GM19395 (cell line): ENCODE data around the gene TUBB6.

Source experiments
- ATAC-seq: cut with Tn5 transposase; IDR thresholded peaks from one replicate; pipeline ENCODE4 v1.9.1; 2021; ENCODE audit warnings: mild to moderate bottlenecking, moderate library complexity; ENCODE audit not compliant: unreplicated experiment

Gene TUBB6

DNA sequence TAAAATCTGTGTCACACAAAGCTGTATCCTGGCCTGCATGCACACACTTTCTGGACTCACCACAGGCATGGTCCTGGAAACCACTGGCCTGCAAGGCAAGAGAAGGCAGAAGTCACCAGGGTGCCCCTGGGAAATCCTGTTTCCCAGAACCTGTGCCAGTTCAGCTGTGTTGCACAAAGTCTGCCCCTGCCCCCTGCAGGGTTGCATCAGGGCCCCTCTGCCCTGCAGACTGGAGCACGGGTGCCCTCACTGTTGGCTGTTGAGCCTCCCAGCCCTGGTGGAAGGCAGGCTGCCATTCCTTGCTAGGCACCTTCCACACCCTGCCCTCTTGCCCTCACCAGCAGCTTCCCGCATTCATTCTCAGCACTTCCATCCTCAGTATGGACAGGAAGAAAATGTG, 18.0 kb upstream of the TUBB6 start:
- no peak for ATAC-seq

DNA sequence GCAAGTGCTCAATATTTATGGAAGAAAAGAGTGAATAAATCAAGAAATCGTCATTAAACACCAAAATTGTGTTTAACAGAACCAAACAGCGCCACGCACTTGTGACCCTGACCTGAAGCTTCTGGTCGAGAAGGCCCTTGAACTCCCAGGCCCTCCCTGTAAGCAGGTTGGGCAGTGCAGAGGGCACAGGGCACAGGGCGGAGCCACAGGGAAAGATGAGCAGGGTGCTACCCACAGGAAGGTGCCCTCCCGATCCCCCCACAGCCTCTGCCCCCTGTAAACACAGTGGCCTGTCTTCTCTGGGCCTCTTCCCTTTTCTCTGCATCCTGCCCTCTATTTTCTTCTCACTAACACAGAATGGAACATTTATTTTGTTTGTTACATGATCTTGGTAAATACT, 16.9 kb upstream of the TUBB6 start:
- ATAC-seq = no peak

DNA sequence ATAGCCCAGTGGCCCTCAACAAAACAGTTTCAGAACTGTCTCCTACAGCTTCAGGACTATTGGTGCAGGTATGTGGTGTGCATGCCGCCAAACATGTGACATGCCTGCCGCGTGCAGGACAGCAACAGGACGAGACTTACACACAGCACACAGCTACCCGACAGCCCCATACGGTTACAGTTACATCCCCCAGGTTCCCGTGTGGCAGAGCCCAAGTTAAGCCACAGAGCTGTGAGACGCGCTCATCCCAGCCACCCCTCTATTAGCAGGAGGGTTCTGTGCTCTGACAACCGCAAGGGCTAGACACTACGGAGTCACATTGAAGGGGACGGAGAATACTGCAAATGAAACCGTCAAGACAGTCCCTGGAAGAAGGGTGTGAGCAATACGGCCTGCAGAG, 16.4 kb upstream of the TUBB6 start:
- no peak for ATAC-seq

DNA sequence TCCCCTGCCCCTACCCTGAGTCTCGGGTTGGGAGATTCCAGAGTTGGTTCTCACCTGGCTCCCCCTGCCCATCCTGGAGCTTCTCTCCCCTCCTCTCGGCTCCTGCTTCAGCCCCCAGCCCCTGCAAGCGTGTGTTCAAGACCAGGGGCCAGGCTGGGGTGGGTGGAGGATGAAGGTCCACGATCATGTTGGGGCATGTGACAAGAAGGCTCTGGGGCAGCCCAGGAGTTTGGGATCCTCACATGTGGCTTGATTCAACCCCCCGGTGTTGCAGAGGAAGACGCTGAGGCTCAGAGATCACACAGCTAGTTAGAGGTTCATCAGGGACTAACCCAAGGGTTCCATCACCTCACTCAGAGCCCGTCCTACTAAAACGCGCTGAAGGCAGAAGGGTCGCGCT, 14.2 kb upstream of the TUBB6 start:
- ATAC-seq = no peak

DNA sequence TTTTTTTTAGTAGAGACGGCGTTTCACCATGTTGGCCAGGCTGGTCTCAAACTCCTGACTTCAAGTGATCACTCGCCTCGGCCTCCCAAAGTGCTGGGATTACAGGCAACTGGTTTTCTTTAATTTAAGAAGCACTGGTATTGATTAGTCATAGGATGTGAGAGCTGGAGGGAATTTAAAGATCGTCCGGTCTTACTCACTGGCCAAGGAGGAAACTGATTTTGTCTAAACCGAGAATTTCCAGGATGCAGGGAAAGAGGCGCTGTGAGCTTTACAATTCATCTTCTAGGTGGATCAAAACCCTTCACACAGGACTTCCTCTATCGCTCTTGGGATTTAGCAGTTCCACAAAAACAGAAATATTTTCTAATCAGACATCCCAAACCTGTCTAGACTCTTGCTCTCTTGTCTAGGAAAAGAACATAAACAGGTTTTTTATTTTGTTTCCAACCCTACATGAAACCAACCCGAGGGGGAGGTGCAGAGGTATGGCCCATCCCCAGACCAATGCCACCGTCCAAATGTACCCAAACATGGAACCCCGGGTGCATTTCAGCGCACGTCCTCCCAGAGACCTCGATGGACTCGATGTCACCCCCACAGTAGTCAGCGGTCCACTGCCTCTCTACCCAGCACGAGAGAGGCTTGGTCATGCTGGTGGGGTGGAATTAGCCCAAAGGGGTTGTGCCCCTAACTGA, 12.5 kb upstream of the TUBB6 start:
- no peak for ATAC-seq

DNA sequence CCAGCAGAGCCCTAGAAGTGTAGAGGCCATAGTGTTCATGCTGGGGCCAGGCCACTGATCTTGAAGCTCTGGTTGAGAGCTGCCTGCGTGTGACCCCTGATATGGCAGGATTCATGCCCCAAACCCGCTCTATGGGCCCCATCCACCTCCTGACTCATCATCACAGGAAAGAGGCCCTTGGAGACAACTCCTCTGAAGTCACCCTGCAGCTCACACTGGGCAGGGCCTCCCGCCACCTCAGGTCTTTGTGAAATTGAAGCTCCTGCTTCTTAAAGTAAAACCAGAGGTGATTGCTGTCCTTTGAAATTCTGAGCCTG, 12.0 kb upstream of the TUBB6 start:
- no peak for ATAC-seq

DNA sequence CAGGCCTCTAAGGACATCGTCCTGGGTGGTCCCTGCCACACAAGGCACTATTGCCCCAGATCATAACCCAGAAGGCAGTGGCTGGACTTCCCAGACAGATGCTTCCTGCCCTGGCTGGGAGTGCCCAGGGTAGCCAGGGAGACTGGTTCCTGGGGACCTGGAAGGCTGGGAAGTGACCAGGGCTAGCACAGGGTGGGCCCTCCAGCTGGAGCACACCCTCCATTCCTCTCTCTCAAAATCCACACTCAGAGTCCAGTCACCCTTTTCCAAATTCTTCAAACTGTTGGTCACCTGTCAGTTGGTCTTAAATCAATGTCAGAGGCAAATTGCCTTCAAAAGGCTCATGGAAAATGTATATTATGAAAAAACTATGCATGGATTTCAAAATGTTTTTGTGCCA, 11.6 kb upstream of the TUBB6 start:
- ATAC-seq = no peak

DNA sequence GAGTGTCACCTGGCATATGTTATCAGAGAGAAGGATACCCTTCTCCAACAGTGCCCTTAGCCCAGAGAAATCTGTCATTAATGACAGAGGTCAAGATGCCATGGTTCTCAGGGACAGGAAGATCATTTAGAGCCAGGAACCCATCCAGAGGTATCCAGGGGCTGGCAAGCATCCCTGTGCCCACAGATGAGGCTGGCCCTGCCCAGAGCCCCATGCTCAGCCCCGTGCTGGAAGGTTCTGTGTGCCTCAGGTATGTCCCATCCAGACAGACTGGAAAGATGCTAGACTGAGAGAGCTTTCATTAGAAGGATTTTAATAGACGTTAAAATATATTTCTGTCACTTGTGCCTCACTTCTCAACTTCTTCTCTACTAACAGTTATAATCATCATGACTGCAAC, 8.2 kb upstream of the TUBB6 start:
- no peak for ATAC-seq

DNA sequence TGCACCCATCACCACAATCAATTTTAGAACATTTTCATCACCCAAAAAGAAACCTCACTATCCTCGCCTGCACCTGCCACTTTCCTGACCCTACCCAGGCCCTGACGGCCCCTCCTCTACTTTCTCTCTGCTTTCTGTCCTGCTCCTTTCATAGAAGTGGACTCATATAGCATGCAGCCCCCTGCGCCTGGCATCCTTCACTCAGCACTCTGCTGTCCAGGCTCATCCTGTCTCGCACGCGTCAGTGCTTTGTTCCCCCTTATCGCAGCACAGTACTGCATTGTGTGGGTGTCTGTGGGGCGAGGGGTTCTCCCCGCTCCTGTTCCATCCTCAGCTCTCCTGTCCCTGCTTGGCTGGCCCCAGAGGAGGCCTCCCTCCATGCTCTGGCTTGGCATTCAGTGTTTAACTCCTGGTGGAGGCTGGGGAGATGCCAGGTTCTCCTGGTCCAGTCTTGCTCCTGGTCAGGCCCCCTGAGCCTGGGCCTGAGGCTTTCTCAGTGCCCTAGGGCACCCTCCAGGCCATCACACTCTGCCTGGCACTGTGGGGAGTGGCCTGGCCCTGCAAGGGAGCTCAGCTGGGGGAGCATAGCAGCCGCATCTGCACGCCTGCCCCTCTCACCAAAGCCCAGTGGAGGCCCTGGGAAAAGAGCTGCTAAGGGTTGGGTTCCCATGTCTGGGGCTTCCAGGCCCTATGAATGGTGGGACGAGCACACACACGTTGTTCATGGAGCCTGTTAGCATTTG, 6.6 kb upstream of the TUBB6 start:
- ATAC-seq = no peak

DNA sequence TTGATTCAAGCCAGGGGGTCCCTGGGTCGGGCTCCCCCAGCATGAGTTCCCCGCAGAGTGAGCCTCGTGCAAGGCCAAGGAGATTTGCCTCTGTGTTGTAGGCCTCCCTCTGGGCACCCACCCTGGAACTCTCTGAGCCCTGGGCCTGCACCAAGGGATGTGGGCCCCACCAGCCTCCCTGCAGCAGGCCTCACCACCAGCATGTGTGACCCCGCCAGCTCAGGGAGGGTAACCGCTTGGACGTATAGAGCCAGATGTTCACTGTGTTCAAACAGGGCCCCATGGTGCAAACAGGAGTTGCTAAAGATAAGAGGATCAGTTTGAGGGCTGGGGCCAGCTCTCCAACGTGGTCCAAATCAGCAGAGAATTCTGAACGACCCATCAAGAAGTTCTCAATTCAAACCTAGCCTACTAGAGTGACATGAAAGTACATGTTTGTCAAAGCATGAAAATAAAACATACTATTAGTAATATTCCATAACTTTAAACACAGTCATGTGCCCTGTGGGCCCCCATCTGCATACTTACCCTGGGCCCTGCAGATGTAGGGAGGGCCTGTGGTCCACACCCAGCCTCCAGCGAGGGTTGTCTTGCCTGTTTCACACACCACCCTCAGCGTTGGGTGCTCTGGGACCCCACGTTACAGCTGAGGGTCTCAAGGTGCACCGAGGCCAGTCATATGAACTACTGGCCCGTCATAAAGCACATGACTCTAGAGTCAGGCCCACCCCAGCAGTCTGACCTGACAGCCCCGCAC, 5.5 kb upstream of the TUBB6 start:
- ATAC-seq = no peak

DNA sequence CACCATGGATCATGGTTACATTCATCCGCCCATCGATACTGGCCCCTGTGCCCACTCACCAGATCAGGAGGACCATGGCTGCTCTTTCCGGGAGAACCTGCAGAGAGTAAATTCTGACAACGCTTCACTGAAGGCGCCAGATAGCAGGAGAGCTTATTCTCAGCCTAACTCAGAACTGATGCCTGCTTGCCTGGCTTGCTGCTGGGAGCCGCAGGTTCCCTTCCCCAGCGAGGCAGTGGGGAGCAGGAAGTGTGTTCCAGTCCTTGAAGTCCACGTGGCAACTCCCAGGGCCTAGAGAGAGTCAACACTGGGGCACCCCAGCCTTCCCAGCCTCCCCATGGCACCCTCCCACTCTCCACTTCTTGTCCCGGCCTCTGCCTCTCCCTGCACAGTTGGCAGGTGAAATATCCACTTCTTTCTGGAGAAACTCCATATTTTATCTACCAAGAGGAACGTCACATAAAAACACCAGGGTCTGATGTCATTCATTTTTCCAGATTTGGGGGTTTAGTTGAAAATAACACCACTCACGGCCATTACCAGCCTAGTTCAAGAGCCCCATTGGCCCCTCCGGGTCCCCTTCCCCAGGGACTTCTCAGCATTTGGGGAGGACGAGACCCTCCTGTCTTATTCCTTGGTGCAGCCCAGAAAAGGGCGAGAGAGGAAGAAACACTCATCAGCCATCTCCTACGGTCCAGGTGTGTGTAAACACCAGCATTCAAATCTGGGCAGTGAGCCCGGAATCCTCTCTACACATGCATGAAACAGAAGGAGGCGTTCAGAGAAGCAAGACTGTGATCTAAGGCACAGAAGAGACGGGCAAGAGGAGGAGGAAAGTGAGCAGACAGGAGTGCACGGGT, 3.5 kb upstream of the TUBB6 start:
- no peak for ATAC-seq

DNA sequence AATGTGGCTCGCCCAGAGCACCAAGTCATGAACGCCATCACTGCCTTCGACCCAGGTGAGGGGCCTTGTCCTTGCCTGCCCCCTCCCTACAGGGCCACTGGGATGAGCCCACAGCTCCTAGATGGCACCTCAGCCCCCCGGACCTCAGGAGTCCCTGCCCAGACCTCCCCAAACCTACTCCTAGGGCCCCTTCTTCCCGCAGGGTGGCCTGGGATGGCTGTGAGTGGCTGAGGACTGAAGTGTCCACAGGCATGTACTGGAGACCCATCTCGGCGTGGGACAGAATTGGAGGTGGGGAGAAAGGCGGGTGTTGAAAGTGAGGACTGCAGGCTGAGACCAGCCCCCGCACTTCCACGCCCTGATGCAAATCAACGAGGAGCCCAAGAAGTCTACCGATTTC, 2.8 kb upstream of the TUBB6 start:
- ATAC-seq = no peak

DNA sequence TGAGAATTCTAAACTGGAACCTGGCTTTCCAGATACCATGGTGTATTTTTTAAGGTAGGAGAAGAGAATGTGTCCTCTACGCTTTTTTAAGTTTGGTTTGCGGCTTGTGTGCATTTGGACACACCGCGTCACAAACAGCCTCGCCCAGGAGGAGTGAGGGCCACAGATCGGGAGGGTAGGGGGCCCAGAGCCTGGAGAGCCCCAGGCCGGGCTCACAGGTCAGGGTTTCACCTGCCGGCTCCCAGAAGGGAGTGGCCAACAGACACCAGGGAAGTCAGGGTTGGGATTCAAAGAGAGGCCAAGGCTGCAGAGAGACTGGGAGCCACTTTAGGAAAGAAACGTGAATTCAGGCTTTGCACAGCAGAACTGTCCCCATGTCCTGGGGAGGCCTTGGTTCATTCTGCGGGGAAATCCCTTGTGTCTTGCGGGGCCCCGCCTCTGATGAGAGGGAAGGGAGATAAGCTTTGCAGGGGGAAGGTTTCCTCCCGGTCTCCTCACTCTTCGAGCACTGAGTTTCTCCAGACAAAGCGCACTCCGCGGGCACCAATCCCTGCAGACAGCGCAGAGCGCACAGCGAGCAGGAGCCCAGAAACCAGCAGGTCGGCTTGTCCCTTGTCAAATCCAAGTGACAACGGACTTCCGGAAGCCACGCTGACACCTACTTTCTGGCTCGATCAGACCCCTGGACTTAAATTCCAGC, 2.0 kb upstream of the TUBB6 start:
- ATAC-seq = no peak

DNA sequence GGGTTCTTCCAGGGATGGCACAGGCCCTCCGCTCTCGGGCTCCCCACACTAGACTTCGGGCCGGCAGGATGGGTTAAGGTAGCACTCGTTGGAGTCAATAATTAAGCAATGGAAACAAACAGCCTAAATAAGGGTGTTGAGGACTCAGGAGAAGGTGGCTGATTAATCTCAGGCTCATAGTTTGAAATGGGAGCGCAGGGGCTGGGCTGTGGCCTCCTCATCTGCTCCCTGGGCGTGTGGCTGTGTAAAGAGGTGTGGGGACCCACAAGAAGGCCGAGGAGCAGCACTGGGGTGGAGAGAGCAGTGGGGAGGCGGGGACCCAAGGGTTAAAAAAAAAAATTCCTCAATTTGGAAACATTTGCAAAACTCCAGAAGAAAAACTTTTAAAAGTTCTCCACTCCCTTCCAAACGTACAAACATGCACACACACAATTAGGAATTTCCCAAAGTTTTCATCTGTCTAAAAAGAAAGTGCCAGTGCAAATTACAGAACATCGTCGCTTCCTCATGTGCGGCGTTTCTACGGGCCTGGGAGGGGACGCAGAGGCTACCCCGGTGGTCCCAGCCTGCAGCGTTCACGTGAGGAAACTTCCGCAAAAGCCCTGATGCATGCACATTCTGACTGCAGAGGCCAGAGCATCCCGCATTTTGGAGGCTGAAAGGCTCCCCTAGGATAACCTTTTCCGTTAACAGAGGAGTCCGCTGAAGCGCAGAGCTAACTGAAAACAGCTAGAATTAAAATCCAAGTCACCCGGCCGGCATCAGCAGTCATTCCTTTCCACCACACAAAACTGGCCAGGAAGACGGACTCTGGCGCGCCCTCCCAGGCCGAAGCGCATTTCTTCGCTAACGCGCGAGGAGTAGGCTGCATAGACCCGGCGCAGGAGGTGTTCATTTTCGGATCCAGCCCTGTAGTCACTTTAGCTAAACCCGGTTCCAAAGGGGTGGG, 1.0 kb upstream of the TUBB6 start:
- ATAC-seq = peak; percentile 12

DNA sequence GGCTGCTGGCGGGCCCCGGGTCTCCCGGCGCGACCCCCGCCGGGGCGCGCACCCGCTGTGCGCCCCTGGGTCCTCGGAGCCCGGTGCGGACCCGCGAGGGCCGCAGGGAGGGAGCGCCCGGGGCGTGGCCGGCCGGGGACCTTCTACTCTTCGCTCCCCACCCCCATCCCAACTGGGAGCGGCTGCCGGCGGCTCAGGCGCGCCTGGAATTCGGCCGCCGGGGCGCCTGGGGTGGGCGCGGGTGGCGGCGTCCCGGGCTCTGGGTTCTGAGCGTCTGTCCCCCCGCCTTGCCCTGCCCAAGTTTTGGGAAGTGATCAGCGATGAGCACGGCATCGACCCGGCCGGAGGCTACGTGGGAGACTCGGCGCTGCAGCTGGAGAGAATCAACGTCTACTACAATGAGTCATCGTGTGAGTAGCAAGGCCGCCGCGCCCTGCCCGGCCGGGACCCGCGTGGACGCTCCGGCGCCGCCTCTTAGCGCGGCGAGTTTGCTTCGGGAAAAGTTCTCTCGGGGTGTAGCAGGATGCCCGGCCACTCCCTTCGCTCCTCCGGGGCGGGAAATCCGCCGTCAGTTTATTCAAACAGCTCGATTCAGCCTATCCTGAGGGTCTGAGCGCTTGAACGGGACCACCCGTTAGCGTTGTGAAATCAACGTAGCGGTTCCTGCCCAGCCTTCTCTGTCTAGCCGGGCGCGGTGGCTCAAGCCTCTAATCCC, 502 bp downstream of the TUBB6 start:
- peak; percentile 73 for ATAC-seq

DNA sequence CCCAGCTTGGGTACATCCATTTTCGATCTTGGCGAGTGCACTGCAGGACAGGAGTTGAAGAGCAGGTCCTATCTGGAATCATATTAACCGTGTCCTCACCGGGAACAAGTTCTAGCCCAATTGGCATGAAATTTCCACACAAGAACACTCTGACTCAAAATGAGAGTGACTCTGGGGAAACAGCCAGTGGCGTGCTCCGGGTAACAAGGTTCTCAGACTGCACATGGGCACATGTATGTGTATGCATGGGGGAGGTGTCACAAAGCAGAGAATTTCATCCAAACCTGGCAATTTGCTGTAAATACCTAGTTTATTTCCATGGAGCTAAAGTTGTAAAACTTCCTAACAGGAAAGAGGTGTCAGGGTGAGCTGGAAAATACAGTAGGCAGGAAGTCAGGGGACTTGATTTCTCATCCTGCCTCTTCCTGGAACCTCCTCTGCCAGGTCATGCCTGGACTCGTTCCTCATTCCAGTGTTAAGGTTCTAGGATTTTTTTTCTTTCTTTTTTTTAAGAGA, 1.7 kb downstream of the TUBB6 start:
- no peak for ATAC-seq

DNA sequence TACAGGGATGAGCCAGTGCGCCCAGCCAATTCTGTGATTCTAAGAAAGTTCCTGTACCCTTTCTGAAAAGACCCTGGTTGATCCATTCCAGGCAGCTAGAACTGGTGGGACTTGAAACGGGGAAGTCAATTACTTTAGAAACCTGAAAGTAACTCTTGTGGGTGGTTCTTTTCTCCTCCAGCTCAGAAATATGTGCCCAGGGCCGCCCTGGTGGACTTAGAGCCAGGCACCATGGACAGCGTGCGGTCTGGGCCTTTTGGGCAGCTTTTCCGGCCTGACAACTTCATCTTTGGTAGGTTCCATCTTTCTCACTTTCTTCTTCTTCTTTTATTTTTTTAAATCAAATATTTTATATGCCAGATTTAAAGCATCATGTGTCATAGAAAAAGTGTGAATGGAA, 2.7 kb downstream of the TUBB6 start:
- ATAC-seq = no peak

DNA sequence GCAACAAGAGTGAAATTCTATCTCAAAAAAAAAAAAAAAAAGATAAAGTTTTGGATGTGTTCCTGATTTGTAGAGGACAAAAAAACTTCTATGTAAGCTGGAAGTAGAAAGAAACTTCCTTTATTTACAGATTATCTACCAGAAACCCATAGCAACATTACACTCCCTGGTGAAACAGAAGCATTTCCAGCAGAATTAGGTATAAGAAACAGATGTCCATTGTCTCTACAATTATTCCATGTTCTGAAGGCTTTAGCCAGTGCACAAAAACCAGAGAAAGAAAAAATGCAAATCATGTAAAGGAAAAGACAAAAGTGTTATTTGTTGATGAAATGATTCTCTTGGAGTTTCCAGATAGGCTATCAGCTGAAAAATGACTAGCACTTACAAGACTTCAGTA, 4.9 kb downstream of the TUBB6 start:
- no peak for ATAC-seq
